Upper lobe of right lung (tissue), 1 donor: ENCODE measurements around the gene TMEM143. TPM values are rescaled to one million over a fixed set of nuclear protein-coding genes. Genes with fewer than 3 reads are reported as not detected.

Source experiments
- ATAC-seq: fragments of 200-7000 bp; cut with Tn5 transposase; one replicate; pipeline ENCODE4 v1.9.1; 2020; ENCODE audit warnings: mild to moderate bottlenecking, moderate library complexity
- DNase-seq: peaks from one replicate; pipeline ENCODE4 v3.0.0-alpha.2; 2020
- H3K27ac ChIP-seq: fragments of 200-600 bp; one replicate; pipeline ENCODE4 v1.8.0; 2022
- H3K27me3 ChIP-seq: fragments of 200-600 bp; one replicate; pipeline ENCODE4 v1.8.0; 2022; ENCODE audit warnings: mild to moderate bottlenecking
- H3K36me3 ChIP-seq: fragments of 200-600 bp; one replicate; pipeline ENCODE4 v1.8.0; 2022
- H3K4me1 ChIP-seq: fragments of 200-600 bp; one replicate; pipeline ENCODE4 v1.8.0; 2022
- H3K4me3 ChIP-seq: fragments of 200-600 bp; one replicate; pipeline ENCODE4 v1.8.0; 2022; ENCODE audit warnings: mild to moderate bottlenecking
- H3K9me3 ChIP-seq: fragments of 200-600 bp; one replicate; pipeline ENCODE4 v1.8.0; 2022
- intact Hi-C: fragments of 100-400 bp; cut with DNase I; formaldehyde crosslinking; loops from one replicate; pipeline ENCODE4 v1.11.0; 2022
- total RNA-seq: library from RNA; stranded (reverse); fragmentation: NEBNext Ultra II Directional; extraction: Animal tissue kit (Norgen Biotek cat#: 25700); gene quantifications from one replicate; pipeline ENCODE4 v1.2.1, GENCODE V29; 2021
- TF ChIP-seq, protein P1 (sequence below): fragments of 200-600 bp; IDR thresholded peaks from one replicate; pipeline ENCODE4 v1.8.0; 2022; ENCODE audit warnings: antibody characterized with exemption
- donor health status: DM: no; HTN: yes; CAD: no; lungs with severe emphysema.

TMEM143 gene
- total RNA-seq, 1 donor from 2014 or later = 10.7 TPM

DNA sequence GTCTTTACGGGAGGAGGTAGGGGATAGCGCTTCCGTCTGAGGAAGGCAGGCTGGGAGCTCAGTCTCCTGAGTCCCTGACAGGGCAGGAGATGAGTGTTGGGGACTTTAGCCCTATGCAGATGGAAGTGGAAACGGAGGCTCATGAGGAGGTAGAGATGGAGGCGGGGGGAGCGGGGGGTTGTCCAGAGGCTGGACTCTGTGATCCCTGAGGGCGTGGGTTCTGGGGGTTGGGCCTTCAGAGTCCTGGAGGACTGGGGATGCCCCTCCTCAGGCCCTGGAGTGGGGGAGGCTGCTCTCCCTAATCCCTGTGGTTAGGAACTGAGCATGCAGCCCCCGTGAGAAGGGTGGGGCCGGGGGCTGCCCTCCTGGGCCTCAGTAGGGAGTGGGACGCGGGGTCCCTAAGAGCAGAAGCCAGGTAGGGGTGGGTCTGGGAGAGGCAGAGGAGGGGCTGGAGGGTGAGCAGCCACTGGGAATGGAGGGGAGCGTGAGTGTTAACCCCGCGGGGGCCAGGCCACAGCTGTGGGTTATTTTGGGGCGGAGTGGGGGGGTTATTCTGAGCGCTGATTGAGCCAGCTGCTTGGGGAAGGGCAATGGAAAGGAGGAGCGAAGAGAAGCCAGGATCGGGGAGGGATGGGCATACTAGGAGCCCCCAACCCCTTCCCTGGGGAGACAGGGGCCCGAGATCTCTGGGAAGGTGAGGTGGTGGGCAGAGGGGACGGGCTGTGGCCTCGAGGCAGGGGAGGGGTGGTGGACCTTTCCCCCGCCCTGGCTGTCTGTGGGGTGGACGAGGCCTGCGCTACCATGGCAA lies 32.5 kb upstream of the TMEM143 start:
- H3K27ac ChIP-seq = no peak overlapping the region
- no peaks in the 10 kb centered on the region for H3K9me3 ChIP-seq
- H3K36me3 ChIP-seq = no peaks in the 10 kb centered on the region
- H3K27me3 ChIP-seq = peaks cover 53% of the 10 kb centered on the region
- ATAC-seq (no peak), DNase-seq (no peak)
- no peak overlapping the region for H3K4me3 ChIP-seq
- no peaks in the 10 kb centered on the region for H3K4me1 ChIP-seq
- TF ChIP-seq, protein P1, sequence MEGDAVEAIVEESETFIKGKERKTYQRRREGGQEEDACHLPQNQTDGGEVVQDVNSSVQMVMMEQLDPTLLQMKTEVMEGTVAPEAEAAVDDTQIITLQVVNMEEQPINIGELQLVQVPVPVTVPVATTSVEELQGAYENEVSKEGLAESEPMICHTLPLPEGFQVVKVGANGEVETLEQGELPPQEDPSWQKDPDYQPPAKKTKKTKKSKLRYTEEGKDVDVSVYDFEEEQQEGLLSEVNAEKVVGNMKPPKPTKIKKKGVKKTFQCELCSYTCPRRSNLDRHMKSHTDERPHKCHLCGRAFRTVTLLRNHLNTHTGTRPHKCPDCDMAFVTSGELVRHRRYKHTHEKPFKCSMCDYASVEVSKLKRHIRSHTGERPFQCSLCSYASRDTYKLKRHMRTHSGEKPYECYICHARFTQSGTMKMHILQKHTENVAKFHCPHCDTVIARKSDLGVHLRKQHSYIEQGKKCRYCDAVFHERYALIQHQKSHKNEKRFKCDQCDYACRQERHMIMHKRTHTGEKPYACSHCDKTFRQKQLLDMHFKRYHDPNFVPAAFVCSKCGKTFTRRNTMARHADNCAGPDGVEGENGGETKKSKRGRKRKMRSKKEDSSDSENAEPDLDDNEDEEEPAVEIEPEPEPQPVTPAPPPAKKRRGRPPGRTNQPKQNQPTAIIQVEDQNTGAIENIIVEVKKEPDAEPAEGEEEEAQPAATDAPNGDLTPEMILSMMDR = no peak
- intact Hi-C loops = no loop called here

DNA sequence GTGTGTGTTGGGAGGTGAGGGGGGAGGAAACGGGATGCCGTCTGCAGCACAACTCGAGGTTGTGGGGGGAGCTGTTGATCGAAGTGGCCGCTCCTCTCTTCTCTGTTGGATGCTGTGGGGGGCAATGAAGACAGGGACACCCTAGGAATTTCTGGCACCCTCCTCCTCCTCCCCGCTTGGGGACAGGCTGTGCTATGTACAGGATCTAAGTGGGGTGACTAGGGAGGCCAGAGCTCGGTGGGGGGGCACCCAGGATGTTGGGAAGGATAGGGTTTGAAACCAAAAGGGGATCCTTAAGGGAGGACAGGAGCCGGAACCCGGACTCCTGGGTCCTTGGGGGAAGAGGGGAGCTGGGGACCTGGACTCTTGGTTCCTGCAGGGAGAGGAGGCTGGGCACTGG lies 31.8 kb upstream of the TMEM143 start:
- Histone ChIP-seq H3K36me3 (no peaks in the 10 kb centered on the region), H3K27ac (no peak overlapping the region), H3K9me3 (no peaks in the 10 kb centered on the region), H3K4me3 (no peak overlapping the region), H3K27me3 (peaks cover 53% of the 10 kb centered on the region), H3K4me1 (no peaks in the 10 kb centered on the region)
- ATAC-seq (no peak), DNase-seq (no peak)
- intact Hi-C loops = no loop called here
- TF ChIP-seq, protein P1 = no peak

DNA sequence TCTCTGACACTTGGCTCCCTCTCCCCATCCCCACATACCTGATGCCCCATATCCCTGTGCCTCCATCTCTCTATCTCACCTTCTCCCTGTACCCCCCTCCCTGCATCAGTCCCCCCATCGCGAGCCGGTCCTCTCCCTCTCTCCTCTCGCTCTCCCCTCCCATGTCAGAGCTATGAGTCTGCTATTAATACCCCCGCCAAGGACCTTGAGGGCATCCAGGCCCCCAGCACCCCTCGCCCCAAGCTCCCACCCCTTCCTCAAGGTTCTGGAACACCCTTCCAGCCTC lies 31.4 kb upstream of the TMEM143 start:
- Histone ChIP-seq H3K27ac (no peak overlapping the region), H3K36me3 (no peaks in the 10 kb centered on the region), H3K27me3 (peaks cover 53% of the 10 kb centered on the region), H3K9me3 (no peaks in the 10 kb centered on the region), H3K4me1 (no peaks in the 10 kb centered on the region), H3K4me3 (no peak overlapping the region)
- intact Hi-C loops = no loop called here
- no peak for ATAC-seq
- TF ChIP-seq, protein P1 = no peak
- DNase-seq = no peak

DNA sequence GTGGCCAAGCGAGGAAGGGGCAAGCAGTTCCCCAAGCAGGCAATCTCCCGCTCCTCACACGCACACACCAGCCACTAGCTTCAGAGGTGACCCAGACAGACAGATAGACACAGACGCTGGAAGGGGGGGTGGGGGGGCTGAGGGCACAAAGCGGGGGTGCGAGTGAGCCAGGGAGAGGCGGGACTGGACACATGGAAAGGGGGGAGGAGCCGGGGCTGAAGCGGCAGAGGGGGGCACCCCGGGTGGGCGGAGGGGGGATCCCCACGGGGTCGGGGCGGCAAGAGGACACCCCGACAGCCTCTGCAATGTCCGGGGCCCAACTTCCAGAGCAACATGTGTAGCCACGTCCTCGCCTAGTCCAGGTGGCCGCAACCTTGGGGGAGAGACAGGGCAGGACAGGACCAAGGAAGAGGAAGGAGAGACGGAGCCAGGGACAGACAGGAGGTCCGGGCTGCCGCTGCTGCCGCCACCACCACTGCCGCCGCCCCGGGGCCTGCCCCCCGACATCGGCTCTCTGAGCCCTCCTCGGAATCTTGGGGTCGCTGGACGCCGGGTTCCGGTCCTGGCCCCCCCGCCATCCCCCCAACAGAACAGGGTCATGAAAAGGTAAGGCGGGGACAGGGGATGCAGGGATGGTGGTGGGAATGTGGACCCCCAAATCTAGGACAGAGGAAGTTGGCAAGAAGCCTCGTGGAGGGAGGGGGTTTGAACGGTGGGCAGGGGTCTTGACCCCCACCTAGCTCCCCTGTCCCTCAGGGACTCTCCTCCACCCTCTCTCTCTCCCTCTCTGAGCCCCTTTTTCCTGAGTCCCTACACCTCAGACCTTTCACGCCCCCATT lies 30.8 kb upstream of the TMEM143 start:
- no peak for ATAC-seq
- Histone ChIP-seq H3K27ac (no peak overlapping the region), H3K4me1 (no peaks in the 10 kb centered on the region), H3K9me3 (no peaks in the 10 kb centered on the region), H3K36me3 (no peaks in the 10 kb centered on the region), H3K4me3 (no peak overlapping the region), H3K27me3 (peaks cover 53% of the 10 kb centered on the region)
- TF ChIP-seq, protein P1 = no peak
- intact Hi-C loops = no loop called here
- no peak for DNase-seq

DNA sequence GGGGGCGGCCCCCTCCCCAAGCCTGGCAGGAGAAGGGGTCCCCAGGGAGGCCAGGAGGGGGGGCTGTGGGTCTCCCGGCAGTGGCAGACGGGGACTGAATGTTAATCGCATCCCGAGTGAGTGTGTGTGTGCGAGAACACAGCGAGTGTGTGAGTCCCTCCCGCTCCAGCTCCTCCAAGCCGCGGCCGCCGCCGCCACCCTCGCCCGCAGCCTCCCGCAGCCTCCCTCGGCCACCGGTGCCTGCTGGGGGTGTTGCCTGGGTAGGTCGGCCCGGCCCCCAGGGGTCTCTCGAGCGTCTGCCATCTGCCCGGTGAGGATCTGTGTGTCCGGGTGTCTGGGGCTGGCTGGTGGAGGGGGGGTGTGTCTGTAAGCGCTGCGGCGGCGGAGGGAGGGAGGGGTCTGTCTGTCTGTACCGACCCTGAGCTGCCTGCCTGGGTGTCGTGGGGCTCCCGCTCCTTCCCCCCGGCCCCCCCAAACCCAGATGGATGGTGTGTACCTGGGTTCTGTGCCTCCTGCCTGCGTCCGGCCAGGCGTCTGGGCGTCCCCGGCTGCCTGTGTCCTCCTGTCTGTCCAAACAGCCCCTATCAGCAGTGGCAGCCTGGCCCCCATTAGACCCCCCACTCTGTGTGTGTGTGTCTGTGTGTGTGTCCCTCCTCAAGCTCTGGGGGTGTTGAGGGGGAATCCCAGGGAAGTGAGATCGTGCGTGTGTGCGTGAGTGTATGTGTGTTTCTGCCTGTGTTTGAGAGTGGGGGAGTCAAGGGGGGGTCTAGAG lies 30.0 kb upstream of the TMEM143 start, which contains the start of gene GRIN2D:
Gene GRIN2D (plus strand): TSS at position 110 of the 772 bp plus-strand sequence. CDS start 4,725 bp downstream, outside the sequence.
- DNase-seq (no peak), ATAC-seq (no peak)
- H3K27me3 ChIP-seq = peaks cover 53% of the 10 kb centered on the region
- no peak within 1 kb of the TSS for H3K4me3 ChIP-seq
- no peaks in the 10 kb centered on the region for H3K9me3 ChIP-seq
- peaks cover 7% of the 10 kb centered on the region for H3K36me3 ChIP-seq
- H3K27ac ChIP-seq = no peak within 1 kb of the TSS
- intact Hi-C loops = no loop called here
- H3K4me1 ChIP-seq = no peaks in the 10 kb centered on the region
- TF ChIP-seq, protein P1 = no peak
